Measurements from ENCODE around the gene TSPAN31. TPM values are rescaled to one million over a fixed set of nuclear protein-coding genes. Genes with fewer than 3 reads are reported as not detected.

TSPAN31 gene
- total RNA-seq, 1 donor from 2014 or later, result 39.9 TPM

DNA sequence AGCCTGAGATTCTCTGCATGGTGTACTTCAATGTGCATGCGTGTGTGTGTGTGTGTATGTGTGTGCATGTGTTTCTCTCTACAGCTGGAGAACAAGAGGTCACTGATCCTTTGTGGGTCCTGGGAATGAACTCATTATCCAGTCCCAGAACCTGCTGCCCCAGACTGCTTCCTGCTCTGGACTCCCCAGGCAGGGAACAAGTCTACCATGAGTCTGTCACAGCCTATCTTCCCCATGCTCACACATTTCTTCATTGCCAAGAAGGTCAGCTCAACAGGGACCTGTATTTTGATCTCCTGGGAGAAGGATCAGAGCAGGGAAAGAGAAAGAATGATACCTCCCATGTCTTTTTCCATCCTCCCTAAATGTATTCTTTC is 3.4 kb upstream of the TSPAN31 start:
- DNase-seq, result no peak
- Histone ChIP-seq H3K36me3 (no peaks in the 10 kb centered on the region), H3K27ac (peak overlapping the region; percentile 39), H3K4me3 (peak overlapping the region; percentile 46), H3K9me3 (no peaks in the 10 kb centered on the region), H3K27me3 (peaks cover 41% of the 10 kb centered on the region), H3K4me1 (peaks cover 14% of the 10 kb centered on the region)
- TF ChIP-seq, protein P1, sequence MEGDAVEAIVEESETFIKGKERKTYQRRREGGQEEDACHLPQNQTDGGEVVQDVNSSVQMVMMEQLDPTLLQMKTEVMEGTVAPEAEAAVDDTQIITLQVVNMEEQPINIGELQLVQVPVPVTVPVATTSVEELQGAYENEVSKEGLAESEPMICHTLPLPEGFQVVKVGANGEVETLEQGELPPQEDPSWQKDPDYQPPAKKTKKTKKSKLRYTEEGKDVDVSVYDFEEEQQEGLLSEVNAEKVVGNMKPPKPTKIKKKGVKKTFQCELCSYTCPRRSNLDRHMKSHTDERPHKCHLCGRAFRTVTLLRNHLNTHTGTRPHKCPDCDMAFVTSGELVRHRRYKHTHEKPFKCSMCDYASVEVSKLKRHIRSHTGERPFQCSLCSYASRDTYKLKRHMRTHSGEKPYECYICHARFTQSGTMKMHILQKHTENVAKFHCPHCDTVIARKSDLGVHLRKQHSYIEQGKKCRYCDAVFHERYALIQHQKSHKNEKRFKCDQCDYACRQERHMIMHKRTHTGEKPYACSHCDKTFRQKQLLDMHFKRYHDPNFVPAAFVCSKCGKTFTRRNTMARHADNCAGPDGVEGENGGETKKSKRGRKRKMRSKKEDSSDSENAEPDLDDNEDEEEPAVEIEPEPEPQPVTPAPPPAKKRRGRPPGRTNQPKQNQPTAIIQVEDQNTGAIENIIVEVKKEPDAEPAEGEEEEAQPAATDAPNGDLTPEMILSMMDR (IDR thresholded peaks at IDR 0.05), result no peak
- intact Hi-C loops (cut with DNase I), result no loop called here
- ATAC-seq, result no peak

DNA sequence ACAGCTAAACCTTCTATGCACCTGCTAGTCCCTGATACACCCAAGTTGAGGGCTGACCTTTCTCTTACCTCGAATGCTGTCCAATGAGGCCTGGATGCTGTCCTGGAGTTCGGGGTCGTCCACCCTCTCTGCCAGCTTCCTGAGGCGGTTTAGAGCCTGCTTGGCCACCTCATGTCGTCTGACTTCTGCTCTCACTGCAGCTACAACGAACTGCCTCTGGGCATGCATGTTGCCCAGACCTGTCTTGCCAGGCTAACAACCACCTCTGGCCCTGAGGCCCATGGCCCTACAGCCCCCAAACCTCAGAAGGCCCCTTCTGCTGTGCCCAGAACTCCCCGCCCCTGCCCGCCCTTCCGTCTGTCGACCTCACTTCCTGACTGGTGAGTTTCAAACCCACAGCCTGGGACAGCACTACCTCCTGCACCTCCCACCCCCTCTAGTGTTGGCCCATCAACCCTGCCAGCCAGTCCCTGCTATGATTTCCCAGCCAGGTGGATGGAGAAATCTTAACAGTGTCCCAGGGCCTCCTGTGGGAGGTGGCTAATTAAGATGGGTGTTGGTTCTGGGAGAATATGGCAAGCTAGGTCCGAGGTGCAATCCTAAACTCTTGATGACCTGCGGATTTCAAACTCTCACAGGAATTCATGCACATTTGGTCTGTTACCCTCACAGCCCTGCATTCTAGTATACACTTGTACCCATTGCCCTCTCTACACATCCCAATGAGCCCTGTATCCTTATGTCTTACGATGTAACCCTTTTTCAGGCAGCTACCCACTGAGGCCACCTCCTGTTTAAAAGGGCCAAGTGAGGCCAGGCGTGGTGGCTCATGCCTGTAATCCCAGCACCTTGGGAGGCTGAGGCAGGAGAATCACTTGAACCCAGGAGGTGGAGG is 2.7 kb upstream of the TSPAN31 start:
- intact Hi-C loops (cut with DNase I), result no loop called here
- Histone ChIP-seq H3K4me3 (peak overlapping the region; percentile 46), H3K27ac (peak overlapping the region; percentile 39), H3K36me3 (peaks cover 4% of the 10 kb centered on the region), H3K9me3 (no peaks in the 10 kb centered on the region), H3K27me3 (peaks cover 35% of the 10 kb centered on the region), H3K4me1 (peaks cover 14% of the 10 kb centered on the region)
- peak; percentile 34 for ATAC-seq
- TF ChIP-seq, protein P1 (IDR thresholded peaks at IDR 0.05), result peak; percentile 17
- DNase-seq, result peak; percentile 77

DNA sequence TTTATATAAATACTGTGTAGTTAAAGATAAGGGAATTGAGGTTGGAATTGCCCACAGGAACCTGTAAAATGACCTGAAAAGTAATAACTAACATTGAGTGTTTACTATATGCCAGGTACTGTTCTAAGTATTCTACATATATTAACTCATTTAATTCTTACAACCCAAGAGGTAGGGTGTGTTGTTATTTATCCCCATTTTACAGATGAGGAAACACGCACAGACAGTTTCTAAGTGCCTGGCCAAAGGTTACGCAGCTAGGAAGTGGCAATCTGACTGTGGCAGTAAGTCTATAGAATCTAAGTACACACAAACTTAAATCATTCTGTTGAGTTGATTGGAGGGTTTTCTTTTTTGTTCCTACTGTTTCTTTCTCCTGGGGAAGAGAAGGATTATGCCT is 1.1 kb upstream of the TSPAN31 start:
- H3K27me3 ChIP-seq, result peaks cover 21% of the 10 kb centered on the region
- intact Hi-C loops (cut with DNase I), result no loop called here
- TF ChIP-seq, protein P1 (IDR thresholded peaks at IDR 0.05), result no peak
- no peak for DNase-seq
- H3K4me1 ChIP-seq, result peaks cover 14% of the 10 kb centered on the region
- peaks cover 21% of the 10 kb centered on the region for H3K36me3 ChIP-seq
- H3K27ac ChIP-seq, result no peak overlapping the region
- no peaks in the 10 kb centered on the region for H3K9me3 ChIP-seq
- H3K4me3 ChIP-seq, result no peak overlapping the region
- ATAC-seq, result no peak

DNA sequence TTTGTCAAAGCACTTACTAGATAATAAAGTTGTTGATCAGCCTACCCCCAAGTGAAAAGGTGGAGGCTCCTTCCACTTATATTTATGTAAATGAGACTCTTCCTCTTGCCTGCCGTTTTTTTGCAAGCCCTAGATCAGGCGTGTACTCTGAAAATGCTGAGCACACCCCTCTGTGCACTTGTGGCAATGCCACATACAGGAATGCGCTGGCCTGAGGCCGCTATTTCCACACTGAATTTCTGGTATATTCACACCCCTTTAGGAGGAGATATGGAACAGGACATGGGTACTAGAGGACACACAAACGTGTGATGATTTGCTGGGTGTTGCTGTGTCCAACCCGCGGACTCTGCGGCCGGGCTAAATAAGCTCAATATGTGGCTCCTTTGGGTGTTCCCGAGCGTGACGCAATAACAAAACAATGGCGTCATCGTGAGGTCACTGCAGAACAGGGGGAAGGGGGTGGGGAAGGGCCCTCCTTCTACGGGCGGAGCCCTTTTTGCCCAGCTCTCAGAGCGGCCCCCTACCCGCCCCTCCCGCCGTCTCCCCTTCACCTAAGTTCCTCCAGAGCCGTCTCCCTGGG is 554 bp upstream of the TSPAN31 start:
- Histone ChIP-seq H3K27ac (peak overlapping the region; percentile 94), H3K4me3 (peak overlapping the region; percentile 75), H3K9me3 (no peaks in the 10 kb centered on the region), H3K4me1 (peaks cover 14% of the 10 kb centered on the region), H3K36me3 (peaks cover 26% of the 10 kb centered on the region), H3K27me3 (peaks cover 16% of the 10 kb centered on the region)
- peak; percentile 87 for DNase-seq
- intact Hi-C loops (cut with DNase I), result no loop called here
- peak; percentile 74 for ATAC-seq
- TF ChIP-seq, protein P1 (IDR thresholded peaks at IDR 0.05), result no peak

DNA sequence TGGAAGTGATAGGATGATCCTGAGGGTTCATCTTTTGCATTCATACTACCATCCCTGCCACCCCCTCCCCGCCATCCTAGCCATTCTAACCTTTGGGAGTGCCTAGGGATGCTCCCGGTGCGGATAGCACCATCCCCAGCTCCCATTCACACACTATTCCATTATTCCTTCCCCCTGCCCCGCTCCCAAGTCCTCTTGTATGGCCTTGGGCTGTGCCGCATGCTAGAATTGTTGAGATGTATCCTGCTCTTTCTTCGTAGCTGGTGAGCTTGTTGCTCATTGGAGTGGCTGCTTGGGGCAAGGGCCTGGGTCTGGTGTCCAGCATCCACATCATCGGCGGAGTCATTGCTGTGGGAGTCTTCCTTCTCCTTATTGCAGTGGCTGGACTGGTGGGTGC is 644 bp downstream of the TSPAN31 start:
- TF ChIP-seq, protein P1 (IDR thresholded peaks at IDR 0.05), result no peak
- DNase-seq (no peak), ATAC-seq (no peak)
- Histone ChIP-seq H3K9me3 (no peaks in the 10 kb centered on the region), H3K27me3 (peaks cover 4% of the 10 kb centered on the region), H3K36me3 (peaks cover 38% of the 10 kb centered on the region), H3K4me1 (peaks cover 14% of the 10 kb centered on the region), H3K27ac (peak overlapping the region; percentile 94), H3K4me3 (peak overlapping the region; percentile 75)
- intact Hi-C loops (cut with DNase I), result no loop called here
